Loucy (cell line): Measurements from ENCODE around the gene CENPK.

Experiments
- H2AFZ ChIP-seq: fragments of 200-600 bp; sonication (generic); 2 replicates; pipeline ENCODE4 v1.6.0; 2016; ENCODE audit warnings: antibody characterized with exemption, mild to moderate bottlenecking, low read length, moderate library complexity
- H3F3A ChIP-seq: fragments of 200-600 bp; 2 replicates; pipeline ENCODE4 v1.6.0; 2016; ENCODE audit warnings: antibody characterized with exemption, low read depth, mild to moderate bottlenecking
- H3K27me3 ChIP-seq: fragments of 200-600 bp; sonication (generic); 2 replicates; pipeline ENCODE4 v1.6.1; 2014; ENCODE audit warnings: low read length, mild to moderate bottlenecking; ENCODE audit not compliant: insufficient read depth, poor library complexity, severe bottlenecking
- H3K36me3 ChIP-seq: fragments of 200-600 bp; sonication (generic); 2 replicates; pipeline ENCODE4 v1.6.1; 2016; ENCODE audit warnings: low read length; ENCODE audit not compliant: insufficient read depth
- H3K4me1 ChIP-seq: fragments of 200-600 bp; sonication (generic); 2 replicates; pipeline ENCODE4 v1.5.1; 2014; ENCODE audit warnings: low read length, mild to moderate bottlenecking; ENCODE audit not compliant: insufficient read depth, poor library complexity, severe bottlenecking
- H3K4me2 ChIP-seq: fragments of 200-600 bp; sonication (generic); 2 replicates; pipeline ENCODE4 v1.6.0; 2014; ENCODE audit warnings: antibody characterized with exemption, low read length, low read depth, mild to moderate bottlenecking; ENCODE audit not compliant: poor library complexity, severe bottlenecking
- H3K4me3 ChIP-seq: fragments of 200-600 bp; sonication (generic); 2 replicates; pipeline ENCODE4 v1.5.1; 2014; ENCODE audit warnings: low read length, mild to moderate bottlenecking, mixed read lengths; ENCODE audit not compliant: poor library complexity, severe bottlenecking
- H3K79me2 ChIP-seq: fragments of 200-600 bp; sonication (generic); 2 replicates; pipeline ENCODE4 v1.6.1; 2014; ENCODE audit warnings: low read length; ENCODE audit not compliant: insufficient read depth
- H3K9ac ChIP-seq: fragments of 200-600 bp; sonication (generic); 2 replicates; pipeline ENCODE4 v1.6.0; 2014; ENCODE audit warnings: mild to moderate bottlenecking, low read depth, low read length, moderate library complexity; ENCODE audit not compliant: poor library complexity, severe bottlenecking
- H3K9me2 ChIP-seq: fragments of 200-600 bp; sonication (generic); replicated peaks from 2 replicates; pipeline ENCODE4 v1.6.1; 2016; ENCODE audit warnings: low read depth, low read length, mixed read lengths
- H3K9me3 ChIP-seq: fragments of 200-600 bp; sonication (generic); 2 replicates; pipeline ENCODE4 v1.6.1; 2014; ENCODE audit warnings: mild to moderate bottlenecking, antibody characterized with exemption, low read length, low read depth; ENCODE audit not compliant: insufficient read depth
- H4K20me1 ChIP-seq: fragments of 200-600 bp; sonication (generic); 2 replicates; pipeline ENCODE4 v1.6.0; 2014; ENCODE audit warnings: antibody characterized with exemption, low read length, mild to moderate bottlenecking; ENCODE audit not compliant: insufficient read depth, poor library complexity, severe bottlenecking
- CTCF ChIP-seq: fragments of 200-600 bp; sonication (generic); conservative IDR thresholded peaks from 2 replicates; pipeline ENCODE4 v1.5.1; 2014; ENCODE audit warnings: mild to moderate bottlenecking, antibody characterized with exemption, low read length
- EZH2phosphoT487 ChIP-seq: fragments of 200-600 bp; IDR thresholded peaks from 2 replicates; pipeline ENCODE4 v1.6.1; 2018; ENCODE audit warnings: antibody characterized with exemption, mild to moderate bottlenecking, moderate library complexity, borderline replicate concordance

CENPK gene

GRCh38 chr5:65512170-65512937 is 50.6 kb downstream of the CENPK start:
- Histone ChIP-seq H3K4me3 (no peak overlapping the region), H3K9ac (no peak overlapping the region), H3K9me2 (no peaks in the 10 kb centered on the region), H3K79me2 (no peaks in the 10 kb centered on the region), H3K27me3 (no peaks in the 10 kb centered on the region), H3F3A (0 out of 2 replicates have a peak, but pooled peaks cover 3% of the 10 kb centered on the region), H3K4me2 (no peak overlapping the region), H3K4me1 (no peaks in the 10 kb centered on the region), H3K36me3 (peaks cover 3% of the 10 kb centered on the region; the same call in 1 of the 2 replicates), H2AFZ (no peak overlapping the region), H3K9me3 (no peaks in the 10 kb centered on the region), H4K20me1 (no peaks in the 10 kb centered on the region)
- TF ChIP-seq EZH2phosphoT487: no peak
- no peak for TF ChIP-seq CTCF

GRCh38 chr5:65508978-65509377 is 54.0 kb downstream of the CENPK start:
- Histone ChIP-seq H3K36me3 (no peaks in the 10 kb centered on the region), H3K4me3 (no peak overlapping the region), H3F3A (0 out of 2 replicates have a peak, but pooled peaks cover 3% of the 10 kb centered on the region), H3K79me2 (no peaks in the 10 kb centered on the region), H3K4me1 (no peaks in the 10 kb centered on the region), H3K27me3 (no peaks in the 10 kb centered on the region), H3K9ac (no peak overlapping the region), H3K9me3 (no peaks in the 10 kb centered on the region), H4K20me1 (no peaks in the 10 kb centered on the region), H2AFZ (no peak overlapping the region), H3K4me2 (no peak overlapping the region), H3K9me2 (no peaks in the 10 kb centered on the region)
- TF ChIP-seq CTCF: no peak
- TF ChIP-seq EZH2phosphoT487: no peak

GRCh38 chr5:65506961-65507360 is 56.0 kb downstream of the CENPK start:
- TF ChIP-seq EZH2phosphoT487 (no peak), CTCF (no peak)
- Histone ChIP-seq H2AFZ (no peak overlapping the region), H3K4me2 (no peak overlapping the region), H3K4me1 (no peaks in the 10 kb centered on the region), H3K9me3 (no peaks in the 10 kb centered on the region), H3K9me2 (no peaks in the 10 kb centered on the region), H3K27me3 (no peaks in the 10 kb centered on the region), H3F3A (no peaks in the 10 kb centered on the region), H3K4me3 (no peak overlapping the region), H3K36me3 (peaks cover 2% of the 10 kb centered on the region; the same call in 1 of the 2 replicates), H4K20me1 (no peaks in the 10 kb centered on the region), H3K9ac (no peak overlapping the region), H3K79me2 (no peaks in the 10 kb centered on the region)
